Left colon (tissue), 2 donors: ENCODE measurements around the gene COL5A1. TPM values are rescaled to one million over a fixed set of nuclear protein-coding genes. Genes with fewer than 3 reads are reported as not detected.
"Not testable (repeated sequence)": the region's sequence is repeated elsewhere in the genome, so short reads cannot be mapped to it uniquely, and the experiment has no call there.

ENCODE experiments used
- ATAC-seq: fragments of 200-7000 bp; cut with Tn5 transposase; one replicate; pipeline ENCODE4 v1.9.1; 2020; ENCODE audit warnings: mild to moderate bottlenecking, moderate library complexity
- DNase-seq, 2 donors: peaks; one replicate each; pipeline ENCODE4 v3.0.0-alpha.2; 2020
- intact Hi-C, 2 donors: fragments of 100-400 bp; cut with DNase I in 1 of 2; cut with micrococcal nuclease in 1 of 2; formaldehyde crosslinking; loops; one replicate each; pipeline versions ENCODE4 v1.11.2 to v1.14.0; 2022; cut with DNase I, micrococcal nuclease
- total RNA-seq, 2 donors: library from RNA; stranded (reverse); fragmentation: NEBNext Ultra II Directional; extraction: Animal tissue kit (Norgen Biotek cat#: 25700); gene quantifications; one replicate each; pipeline ENCODE4 v1.2.1, GENCODE V29; 2021
- donor health status: DM: no; HTN: no; CAD: no.
- donor health status: DM: yes; HTN: yes; CAD: no.

The COL5A1 gene
- total RNA-seq, 2 donors from 2014 or later, result 5.3 to 17.8 TPM

- intact Hi-C loops, result no loop called here
- DNase-seq (no peak), ATAC-seq (no peak)
These were observed 22.3 kb downstream of the COL5A1 start for GRCh38 chr9:134663753-134664415.

DNA sequence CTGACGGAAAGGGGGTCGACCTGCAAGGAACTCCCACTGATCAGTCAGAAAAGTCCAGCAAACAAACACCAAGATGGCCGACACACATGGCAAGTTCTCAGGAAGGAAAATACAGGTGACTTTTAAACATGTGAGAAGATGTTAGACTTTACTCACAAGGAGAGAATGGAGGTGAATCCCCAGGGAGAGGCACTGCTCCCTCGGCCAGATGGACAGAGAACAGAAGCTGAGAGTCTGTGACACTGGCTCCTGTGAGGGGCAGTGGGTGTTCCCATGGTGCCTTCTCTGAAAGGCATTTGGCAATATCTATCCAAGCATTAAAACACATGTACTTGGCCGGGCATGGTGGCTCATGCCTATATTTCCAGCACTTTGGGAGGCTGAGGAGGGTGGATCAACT, 22.8 kb downstream of the COL5A1 start:
- DNase-seq (no peak), ATAC-seq (no peak)
- intact Hi-C loops, result no loop called here

DNA sequence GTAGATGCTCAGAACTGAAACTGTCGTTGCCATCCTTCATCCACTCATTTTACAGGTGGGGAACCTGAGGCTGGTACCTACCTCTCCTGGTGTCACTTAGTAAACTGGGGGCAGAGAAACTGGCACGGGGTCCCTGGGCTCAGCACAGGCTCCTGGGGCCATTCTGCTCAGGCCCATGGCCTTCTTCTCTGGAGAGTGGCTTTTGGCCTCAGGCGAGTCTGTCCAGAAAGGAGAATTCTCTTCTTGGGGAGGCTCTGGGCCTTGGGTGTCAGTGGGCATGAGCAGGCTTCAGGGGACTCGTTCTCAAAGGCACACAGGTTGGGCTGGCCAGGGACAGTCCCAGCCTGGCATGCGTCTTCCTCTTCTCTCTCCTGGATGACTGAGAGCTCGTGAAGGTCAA, 24.6 kb downstream of the COL5A1 start:
- DNase-seq (no peak), ATAC-seq (no peak)
- intact Hi-C loops, result no loop called here

DNA sequence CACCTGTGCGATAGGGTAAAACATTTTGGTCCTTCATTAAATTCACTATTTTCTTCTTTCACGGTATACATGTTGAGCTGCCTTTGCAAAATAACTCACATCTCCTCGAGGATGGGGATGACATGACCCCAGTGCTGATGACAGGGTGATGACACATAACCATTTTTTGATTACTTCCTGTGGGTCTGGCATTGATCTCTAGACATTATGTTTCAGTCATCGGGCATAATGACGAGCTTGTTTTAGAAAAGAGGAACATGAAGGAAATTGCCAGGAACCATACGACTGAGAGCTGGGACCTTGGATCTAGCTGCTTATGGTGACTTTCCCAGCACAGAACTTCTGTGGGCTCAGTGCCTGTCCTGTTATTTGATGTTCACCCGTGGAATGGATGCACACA, 25.2 kb downstream of the COL5A1 start:
- intact Hi-C loops, result no loop called here
- ATAC-seq (no peak), DNase-seq (no peak)

GRCh38 chr9:134668977-134669376, 27.4 kb downstream of the COL5A1 start:
- ATAC-seq, DNase-seq, intact Hi-C loops: not testable (repeated sequence)

GRCh38 chr9:134669399-134669955, 27.9 kb downstream of the COL5A1 start:
- no peak for ATAC-seq
- DNase-seq, result no peak
- intact Hi-C loops, result no loop called here

DNA sequence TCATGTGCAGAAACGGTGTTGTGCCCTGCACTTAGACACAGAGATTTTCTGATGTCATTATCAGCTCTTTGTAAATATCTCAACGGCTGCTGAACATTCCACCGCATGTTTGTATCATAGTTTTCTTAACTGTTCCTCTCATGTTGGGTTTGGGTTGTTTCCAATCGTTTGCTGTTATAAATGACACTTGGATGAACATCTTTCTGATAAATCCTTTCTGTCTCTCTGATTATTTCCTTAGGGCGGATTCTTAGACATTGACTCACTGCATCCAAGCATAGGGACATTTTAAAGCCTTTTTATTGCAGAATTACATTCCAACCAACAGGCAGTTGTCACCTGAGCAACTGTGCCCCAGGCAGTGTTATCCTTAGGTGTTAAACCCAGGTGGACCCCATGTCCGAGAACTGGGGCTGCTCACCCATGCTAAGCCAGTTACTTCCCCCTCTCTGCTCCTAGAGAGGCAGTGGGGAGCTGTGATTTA, 28.5 kb downstream of the COL5A1 start:
- no peak for DNase-seq
- no peak for ATAC-seq
- intact Hi-C loops, result no loop called here

DNA sequence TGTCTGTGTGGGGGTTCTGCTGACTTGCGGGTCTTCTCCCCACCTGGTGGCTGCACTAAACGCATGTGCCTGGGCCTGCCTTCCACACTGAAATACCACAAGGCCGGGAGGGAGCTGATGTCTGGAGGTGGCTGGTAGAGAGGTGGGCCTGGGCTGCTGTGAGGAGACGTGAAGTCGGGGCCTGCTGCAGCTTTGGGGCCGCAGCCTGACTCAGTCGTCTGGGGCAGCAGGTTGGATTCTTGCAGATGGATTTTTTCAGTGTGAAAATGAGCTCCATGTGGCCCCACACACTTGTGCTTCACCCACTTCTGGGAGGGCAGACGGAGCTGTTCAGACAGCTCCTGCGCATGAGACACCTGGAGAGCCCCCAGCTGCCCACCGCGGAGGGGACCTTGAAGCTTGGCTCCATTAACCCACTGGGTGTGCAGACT, 29.3 kb downstream of the COL5A1 start:
- DNase-seq (no peak), ATAC-seq (no peak)
- intact Hi-C loops, result no loop called here

GRCh38 chr9:134671341-134672113, 29.9 kb downstream of the COL5A1 start:
- DNase-seq (no peak), ATAC-seq (no peak)
- intact Hi-C loops, result no loop called here

DNA sequence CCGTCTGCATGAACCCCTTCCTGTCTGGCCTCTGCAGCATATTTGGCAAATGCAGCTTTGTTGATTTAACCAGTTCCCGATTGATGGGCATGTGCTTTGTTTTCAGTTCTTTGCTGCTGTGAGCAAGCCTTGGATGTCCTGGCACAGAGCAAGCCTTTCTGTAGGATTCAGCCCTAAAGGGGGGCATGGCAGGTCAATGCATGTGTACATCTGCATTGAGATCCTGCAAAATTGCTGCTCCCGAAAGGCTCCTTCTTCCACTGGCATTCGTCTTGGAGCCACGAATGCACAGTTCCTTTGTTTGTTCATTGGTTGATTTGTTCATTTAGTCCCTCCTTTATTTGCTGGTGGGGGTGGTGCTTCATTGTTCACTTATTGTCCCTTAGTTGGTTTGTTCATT, 34.8 kb downstream of the COL5A1 start:
- intact Hi-C loops, result no loop called here
- no peak for DNase-seq
- ATAC-seq, result no peak

- DNase-seq (no peak), ATAC-seq (no peak)
- intact Hi-C loops, result no loop called here
These were observed 35.3 kb downstream of the COL5A1 start for GRCh38 chr9:134676886-134677285.

DNA sequence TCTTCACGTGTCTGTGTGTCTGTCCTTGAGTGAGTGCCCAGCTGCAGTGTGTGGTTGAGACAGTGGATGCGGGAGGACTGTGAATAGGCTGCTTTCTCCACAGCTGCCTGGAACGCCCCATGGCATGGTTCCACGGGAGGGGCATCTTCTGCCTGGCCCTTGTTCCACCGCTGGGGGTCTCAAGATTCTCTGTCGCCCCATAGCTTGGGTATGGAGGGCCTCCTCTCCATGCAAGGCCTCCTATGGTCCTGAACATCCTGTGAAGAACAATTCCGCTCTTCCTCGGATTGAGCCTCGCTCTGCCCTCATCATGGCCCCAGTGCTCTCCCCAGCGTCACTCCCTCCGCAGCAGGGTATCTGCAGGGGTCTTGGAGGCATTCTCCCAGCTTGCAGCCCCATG, 36.1 kb downstream of the COL5A1 start:
- DNase-seq, result no peak
- ATAC-seq, result no peak
- intact Hi-C loops, result no loop called here

DNA sequence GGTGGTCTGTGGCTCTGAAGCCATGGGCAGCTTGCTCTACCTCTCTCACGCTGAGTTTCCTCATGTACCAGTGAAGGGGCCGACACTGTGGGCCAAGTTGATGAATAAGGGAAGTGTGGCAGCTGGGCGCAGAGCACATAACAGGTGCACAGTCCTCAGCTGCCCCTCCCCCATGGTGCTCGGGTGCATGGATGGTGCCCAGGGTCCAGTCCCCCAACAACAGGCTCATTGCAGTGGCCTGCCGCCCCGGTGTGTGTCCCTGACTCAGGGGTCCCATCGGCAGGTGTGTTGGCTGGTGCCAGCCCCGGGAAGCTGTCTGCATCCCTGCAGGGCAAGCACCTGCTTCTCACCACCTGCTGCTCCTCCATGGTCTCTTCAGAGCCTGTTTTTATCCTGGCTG, 36.6 kb downstream of the COL5A1 start:
- intact Hi-C loops, result no loop called here
- ATAC-seq (no peak), DNase-seq (no peak)

DNA sequence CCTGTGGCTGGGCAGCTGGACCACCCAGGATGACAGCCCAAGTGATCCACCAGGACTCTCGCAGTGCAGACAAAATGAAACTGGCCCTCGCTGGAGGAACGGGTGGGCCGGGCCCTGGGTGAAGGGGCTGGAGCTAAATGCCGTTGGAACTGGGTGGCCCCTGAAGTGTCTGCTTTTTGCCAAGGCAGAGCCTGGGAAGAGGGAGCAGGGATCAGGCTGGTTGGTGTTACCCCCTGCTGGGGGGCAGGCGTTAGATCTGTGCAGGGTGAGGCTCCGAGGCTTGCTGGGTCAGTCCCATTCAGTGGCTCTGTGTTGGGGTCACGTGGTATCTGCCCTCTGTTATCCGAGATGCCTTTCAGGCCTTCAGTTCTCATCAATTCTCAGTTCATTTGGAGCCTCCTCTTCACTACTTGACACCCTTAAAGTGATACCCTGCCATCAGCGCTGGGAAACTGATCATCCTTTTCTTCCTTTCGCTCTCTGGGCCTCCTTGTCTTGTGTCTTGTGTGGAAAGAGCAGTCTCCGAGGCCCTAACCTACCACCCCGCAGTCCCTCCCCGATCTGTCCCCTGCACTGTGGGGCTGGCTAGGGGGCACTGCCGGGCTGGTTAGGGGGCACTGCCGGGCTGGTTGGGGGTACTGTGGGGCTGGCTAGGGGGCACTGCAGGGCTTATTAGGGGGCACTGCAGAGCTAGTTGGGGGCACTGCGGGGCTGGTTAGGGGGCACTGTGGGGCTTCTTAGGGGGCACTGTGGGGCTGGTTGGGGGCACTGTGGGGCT, 37.3 kb downstream of the COL5A1 start:
- intact Hi-C loops, result no loop called here
- ATAC-seq (no peak), DNase-seq (no peak)

- DNase-seq, result no peak
- no peak for ATAC-seq
- intact Hi-C loops, result no loop called here
These were observed 38.2 kb downstream of the COL5A1 start for GRCh38 chr9:134679616-134680392.

- ATAC-seq (no peak), DNase-seq (no peak)
- intact Hi-C loops, result no loop called here
These were observed 38.9 kb downstream of the COL5A1 start for GRCh38 chr9:134680393-134681060.

- intact Hi-C loops, result no loop called here
- ATAC-seq (no peak), DNase-seq (no peak)
These were observed 39.6 kb downstream of the COL5A1 start for GRCh38 chr9:134681061-134681661.

GRCh38 chr9:134682026-134682425, 40.4 kb downstream of the COL5A1 start:
- ATAC-seq, result no peak
- no peak for DNase-seq
- intact Hi-C loops, result no loop called here
